ENCODE measurements around the gene FAM43A.

GRCh38 chr3:194707147-194707540 is 21.5 kb downstream of the FAM43A start:
- TF ChIP-seq GATA3 (IDR thresholded peaks at IDR 0.05; ENCODE audit: low read depth, low read length) = no peak
- no peak for TF ChIP-seq GATA2 (IDR thresholded peaks at IDR 0.05; ENCODE audit: low read depth, low read length)
